ENCODE data around the gene GINS2.

The GINS2 gene

DNA sequence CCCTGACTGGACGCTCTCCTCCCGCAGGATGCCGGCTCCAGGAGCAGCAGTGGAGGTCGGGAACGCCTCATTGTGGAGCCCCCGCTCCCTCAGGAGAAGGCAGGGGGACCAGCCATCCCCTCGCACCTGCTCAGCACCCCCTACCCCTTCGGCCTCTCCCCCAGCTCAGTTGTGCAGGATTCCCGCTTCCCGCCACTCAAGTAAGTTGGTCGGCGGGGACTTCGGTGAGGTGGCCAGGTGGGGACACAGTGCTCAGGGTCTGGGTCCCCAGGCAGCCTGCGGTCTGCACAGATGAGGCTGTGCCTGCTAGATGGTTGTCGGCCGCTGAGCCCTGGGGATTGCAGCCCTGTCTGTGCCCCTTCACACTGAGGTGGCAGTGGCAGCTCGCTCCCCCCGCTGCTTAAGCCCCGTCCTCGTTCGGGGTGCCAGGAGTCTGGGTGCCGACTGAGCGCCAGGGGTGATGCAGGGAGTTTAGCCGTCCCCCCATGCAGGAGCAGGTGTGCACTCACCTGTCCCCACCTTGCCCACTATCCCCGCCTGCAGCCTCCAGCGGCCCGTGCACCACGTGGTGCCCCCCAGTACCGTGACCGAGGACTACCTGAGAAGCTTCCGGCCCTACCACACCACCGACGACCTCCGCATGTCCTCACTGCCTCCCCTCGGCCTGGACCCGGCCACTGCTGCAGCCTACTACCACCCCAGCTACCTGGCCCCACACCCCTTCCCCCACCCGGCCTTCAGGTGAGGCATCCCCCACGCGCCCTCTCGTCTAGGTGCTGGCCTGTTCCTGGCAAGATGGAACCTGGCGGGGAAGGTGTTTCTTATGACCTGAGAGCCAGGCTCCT is 34.3 kb downstream of the GINS2 start:
- DNase-seq (ENCODE audit: low read depth, low spot score), result no peak

DNA sequence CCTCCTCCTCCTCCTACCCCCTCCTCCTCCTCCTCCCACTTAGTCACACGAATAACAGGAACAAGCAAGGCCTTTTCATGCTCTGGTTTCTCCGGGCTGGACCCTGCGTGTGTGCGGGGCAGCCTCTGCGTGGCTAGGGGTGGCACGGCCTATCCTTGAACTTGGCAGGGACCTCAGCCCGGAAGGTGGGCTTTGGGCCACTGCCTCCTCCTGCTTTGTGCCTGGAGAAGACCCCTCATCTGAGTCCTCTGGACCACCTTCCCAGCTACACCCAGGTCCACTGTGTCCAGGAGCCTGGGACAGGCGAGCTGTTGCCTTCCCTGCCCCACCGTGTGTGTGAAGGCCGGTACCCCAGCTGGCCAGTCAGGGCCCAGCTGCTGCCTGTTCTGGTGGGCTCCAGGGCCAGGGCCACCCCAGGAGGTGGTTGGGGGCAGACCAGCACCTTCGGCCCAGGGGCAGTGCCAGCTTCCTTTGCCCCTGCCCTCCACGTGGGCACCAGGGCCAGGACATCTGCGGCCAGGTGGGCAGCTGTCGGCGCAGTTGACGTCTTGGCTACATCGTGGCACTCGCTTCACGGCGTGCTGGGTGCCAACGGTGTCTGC is 35.4 kb downstream of the GINS2 start:
- no peak for DNase-seq (ENCODE audit: low read depth, low spot score)

DNA sequence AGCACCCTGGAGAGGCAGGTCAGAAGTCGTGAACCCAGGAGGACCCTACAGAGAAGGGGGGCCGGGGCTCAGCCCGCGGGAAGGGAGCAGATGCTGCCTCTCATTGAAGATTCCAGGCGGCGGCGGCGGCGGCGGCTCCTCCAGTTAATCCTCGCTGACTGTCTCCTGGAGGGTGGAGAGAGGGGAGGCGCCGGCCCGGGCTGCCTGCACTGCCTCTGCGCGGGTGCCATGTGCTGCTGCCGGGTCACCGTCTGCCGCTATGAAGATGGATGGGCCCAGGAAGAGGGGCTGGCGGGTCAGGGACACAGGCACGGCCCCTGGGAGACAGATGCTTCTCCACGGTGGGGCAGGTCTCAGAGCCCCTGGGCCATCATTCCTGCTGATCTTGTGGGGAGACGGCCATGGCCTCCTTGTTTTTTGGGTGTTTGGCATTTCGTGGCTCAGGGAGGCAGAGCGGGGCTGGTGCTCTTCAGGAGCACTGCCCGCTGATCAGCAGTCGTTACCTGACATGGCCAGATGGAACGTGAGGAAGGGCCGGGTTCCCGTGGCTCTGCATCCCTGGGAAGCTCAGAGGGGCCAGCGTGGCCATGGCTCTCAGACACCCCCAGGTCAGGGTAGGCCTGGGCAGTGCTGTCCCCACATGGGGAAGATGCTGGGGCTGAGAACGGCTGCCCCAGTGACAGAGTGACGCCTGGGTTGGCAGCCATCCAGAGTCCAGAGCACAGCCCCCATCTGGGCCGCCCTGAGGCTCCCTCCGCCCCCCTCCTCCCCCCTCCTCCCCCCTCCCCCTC is 36.1 kb downstream of the GINS2 start:
- no peak for DNase-seq (ENCODE audit: low read depth, low spot score)

DNA sequence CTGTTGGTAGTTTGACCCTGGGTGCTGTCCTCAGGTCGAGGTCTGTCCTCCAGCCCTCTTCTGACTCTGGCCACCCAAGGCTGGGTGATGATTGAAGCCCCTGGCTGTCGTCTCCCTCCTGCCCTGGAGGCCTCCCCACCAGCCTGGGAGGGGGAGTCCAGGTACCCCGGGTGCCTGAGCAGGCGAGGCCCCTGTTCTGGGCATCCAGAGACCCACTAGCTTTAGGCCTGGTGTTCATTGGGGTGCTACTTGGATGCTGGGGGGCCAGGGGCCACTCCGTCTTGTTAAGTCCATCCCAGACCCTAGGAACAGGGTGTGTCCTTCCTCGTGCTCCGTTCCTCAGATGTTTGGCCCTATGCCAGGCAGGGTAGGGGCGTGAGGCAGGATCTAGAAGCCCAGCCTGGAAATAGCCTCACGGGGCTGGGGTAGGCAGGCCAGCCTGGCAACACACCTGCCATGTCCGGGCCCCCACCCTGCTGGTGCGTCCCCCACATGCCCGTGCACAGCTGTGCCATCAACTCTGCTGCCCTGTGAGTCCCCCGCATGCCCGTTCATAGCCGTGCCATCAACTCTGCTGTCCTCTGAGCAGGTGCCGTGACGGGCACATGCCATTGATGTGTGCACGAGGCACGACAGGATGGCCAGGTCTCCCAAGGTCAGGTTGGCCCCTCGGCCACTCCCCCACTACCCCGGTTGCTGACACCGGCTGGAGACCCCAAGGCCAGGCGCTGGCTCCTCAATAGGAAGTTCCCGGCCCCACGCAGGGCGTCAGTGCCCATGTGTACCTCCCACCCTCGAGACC is 36.9 kb downstream of the GINS2 start:
- no peak for DNase-seq (ENCODE audit: low read depth, low spot score)

DNA sequence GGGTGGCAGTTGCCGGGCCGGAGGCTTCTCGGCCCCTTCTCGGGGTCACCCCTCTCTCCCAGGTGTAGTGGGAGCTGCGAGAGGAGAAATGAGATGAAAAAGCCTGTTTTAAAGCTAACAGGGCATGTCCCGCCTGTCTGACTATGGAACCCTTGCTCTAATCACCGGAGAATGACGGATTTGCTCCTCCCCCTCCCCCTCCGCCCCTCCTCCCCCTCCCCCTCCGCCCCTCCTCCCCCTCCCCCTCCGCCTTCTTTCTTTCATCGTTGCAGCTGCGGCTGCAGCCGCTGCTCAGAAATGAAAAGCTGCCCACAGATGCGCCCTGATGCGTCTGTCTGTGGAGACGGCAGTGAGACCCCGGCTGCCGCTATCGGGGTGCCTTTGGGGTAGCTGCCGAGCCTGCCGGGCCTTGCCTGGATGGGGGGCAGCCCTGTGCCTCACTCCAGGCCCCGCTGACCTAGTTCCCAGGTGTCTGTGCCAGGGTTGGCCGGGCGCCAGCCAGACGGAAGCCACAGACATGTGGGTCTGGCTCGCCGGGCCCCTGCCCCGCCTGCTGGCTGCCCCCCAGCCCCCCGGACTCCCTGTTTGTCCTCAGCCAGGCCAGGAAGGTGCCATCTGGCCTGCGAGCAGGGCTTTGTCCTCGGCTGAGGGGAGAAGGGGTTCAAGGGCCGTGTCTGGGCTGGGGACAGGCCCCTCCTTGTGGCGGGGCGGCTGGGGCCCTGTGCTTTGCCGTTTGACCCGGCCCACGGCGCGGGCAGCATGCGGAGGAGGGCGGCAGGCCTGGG is 37.7 kb downstream of the GINS2 start:
- no peak for DNase-seq (ENCODE audit: low read depth, low spot score)

DNA sequence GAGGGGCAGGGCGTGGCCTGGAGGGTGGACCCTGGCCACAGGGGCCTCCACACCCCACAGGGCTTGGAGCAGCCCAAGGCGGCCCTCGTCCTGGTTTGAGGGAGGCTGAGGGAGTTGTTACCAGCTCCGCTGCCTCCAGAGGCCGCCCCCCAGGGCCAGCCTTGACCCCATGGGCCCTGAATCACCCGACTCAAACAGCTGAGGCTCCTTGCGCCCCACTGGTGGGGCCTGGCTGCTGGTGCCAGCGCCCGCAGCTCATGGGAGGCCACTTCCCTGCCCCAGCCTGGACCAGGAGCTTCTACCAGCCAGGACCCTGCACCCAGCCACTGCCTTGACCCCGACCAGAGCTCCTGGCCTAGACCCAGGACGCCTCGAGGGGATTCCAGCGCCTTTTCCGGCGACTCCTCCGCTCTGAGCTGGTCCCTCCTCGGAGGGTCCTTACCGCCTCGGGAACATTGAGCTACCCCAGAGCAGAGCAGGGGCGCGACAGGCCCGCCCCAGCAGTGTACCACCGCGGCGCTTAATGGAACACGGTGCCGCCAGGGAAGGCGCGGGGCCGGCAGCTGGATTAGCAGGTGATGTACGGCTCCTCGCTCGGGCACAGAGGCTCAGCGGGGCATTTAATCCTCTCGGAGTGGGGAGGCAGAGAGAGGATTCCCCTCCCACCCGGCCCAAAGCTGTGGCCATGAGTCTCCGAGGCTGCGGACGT is 38.5 kb downstream of the GINS2 start:
- no peak for DNase-seq (ENCODE audit: low read depth, low spot score)

DNA sequence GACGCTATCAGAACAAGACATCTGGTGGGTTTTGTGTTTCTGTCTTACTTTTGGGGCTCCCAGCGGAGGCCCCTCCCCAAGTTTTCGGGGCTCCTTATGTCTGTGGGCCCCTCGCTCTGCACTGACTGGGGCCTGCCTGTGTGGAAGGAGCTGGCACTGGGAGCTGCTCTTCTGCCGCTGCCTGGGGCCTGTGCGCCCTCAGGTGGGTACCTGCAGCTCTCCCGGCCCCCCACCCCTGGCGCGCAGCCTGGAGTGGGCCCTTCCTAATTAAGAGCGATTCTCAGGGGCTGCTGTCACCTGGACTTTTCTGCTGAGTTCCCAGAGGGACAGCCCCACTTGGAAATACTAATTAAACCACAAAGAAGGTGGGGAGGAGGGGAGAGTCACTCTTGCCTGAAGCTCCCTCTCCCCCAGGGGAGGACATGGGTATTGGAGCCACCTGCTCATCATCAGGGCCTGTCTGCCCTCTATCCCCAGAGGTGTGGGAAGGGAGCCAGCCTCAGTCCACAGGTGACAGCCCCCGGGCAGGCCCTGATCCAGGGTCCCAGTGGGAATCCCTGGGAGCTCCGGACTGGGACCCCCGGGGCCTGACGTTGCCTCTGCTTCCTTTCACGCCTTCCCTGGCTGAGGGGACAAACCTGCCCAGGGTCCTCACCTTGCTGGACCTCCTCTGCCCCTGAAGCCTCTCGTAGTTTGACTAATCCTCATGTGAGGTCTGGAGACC is 39.2 kb downstream of the GINS2 start:
- no peak for DNase-seq (ENCODE audit: low read depth, low spot score)

DNA sequence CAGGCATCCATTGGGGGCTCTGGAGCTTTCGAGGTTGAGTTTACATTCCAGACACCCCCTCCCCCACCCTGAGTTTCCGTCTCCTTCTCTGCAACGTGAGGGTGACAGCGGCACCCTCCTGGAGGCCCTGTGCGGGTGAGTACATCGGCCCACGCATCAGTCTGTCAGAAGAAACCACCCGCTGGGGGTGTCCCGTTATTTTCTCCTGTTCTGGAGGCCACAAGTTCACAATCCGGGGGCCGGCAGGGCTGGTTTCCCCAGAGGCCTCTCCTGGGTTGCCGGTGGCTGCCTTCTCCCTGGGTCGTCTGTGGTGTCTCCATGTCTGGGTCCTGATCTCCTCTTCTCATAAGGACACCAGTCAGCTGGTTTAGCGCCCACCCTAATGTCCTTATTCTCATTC is 39.9 kb downstream of the GINS2 start:
- no peak for DNase-seq (ENCODE audit: low read depth, low spot score)

DNA sequence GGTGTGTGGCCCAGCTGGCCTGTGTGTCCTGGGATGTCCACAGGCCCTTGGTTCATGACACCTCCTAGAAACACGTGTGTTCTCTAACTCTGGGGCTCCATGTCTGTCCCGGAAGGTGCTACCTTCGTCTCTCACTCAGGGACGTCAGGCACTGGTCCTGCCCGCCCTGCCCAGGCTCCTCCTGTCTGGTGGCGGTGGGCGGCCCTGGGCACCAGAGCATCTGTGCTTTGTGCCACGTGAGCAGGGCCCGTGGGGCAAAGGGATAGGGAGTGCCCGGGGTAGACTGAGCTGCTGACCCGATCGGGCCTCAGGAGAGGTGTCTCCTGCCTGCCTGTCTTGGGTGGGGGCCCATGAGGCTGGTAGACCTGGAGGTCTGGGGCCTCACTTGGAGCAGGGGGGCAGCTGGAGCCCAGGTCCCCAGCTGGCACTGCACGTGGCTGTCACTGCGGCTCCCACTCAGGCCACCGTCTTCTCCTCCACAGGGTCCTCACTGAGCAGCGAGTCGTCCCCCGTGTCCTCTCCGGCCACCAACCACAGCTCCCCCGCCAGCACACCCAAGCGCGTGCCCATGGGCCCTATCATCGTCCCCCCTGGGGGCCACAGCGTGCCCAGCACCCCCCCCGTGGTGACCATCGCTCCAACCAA is 40.6 kb downstream of the GINS2 start:
- DNase-seq (ENCODE audit: low read depth, low spot score), result no peak

DNA sequence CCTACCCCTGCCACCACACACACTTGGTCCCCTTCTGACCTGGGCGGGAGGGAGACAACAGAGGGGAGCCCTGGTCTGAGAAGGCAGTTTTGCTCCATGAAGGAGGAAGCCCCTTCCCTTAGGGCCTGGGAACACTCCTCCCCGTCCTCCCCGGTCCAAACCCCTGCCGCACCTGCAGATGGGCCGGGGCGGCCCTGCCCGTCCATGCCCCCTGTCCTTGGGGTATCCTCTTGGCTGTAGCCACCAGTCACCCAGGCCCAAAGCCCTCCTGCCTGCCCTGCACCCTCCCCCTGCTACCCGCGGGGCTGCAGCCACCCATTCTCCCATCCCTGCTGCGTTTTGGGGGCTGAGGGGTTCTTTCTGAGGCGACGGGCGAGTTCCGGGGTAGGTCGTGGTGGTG is 41.8 kb downstream of the GINS2 start:
- DNase-seq (ENCODE audit: low read depth, low spot score), result no peak

DNA sequence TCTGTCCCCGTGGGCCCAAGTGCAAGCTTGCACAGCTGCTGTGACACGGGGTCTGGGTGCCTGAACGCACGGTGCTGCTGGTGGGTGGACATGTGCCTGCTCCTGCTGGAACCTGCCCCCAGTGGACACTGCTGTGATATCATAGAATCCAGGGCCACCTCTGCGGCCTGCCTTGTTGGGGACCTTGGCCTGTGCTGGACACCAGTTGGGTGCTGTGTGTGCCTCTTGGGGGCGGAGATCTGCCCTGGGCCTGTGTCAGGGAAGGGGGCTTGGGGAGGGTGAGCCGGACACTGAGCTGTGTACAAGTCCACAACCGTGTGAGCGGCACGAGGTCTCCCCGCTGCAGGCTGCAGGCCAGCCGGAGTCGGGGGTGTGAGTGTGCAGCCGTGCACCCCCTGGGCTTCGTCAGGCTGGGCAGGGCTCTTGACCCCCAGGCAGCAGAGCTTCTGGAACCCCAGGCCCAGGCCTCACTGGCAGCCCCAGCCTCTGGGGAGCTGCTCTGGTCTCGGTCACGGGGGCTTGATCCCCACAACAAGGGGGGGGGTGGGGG is 42.3 kb downstream of the GINS2 start:
- DNase-seq (ENCODE audit: low read depth, low spot score), result no peak

DNA sequence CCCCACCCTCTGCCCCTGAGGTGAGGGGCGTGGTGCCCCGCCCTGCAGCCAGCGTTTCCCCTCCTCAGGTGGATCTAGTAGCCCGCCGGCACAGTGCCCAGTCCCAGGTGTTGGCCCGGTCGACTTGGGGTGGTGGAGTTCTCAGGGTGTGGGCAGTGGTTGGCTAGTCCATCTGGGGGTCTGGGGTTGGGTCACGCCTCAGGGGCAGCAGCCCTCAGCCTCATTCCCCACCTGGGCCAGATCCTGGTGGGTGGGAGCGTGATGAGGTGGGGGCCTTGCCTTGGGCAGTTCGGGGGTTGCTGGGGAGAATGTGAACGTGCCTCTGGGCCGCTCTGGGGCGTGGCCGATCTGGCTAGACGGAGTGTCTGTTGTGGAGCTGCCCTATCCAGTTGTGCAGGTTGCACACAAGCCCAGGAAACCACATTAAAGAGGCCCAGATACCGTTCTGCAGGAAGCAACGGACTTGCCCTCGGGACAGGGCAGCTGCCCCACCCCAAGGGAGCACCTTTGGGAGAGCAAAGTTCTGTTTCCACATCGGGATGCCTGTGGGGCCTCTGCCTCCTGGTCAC is 43.6 kb downstream of the GINS2 start:
- no peak for DNase-seq (ENCODE audit: low read depth, low spot score)

DNA sequence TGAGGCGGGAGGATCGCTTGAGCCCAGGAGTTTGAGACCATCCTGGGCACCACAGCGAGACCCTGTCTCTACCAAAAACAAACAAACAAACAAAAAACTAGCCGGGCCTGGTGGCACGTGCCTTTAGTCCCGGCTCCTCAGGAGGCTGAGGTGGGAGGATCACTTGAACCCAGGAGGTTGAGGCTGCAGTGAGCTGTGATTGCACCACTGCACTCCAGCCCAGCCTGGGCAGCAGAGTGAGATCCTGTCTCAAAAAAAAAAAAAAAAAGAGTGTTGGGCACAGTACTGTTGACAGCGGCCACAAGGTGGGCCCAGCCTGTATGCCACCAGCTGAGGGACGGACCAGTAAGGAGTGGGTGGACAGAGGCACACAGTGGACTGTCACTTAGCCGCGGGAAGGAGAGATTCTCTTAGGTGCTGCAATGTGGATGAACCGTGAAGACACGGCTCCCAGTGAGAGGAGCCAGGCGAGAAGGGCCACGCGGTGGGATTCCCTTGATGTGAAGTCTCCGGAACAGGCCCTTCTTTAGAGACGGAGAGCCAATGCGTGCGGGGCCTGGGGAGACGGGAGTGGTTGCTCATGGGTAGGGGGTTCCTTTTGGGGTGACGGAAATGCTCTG is 44.6 kb downstream of the GINS2 start:
- no peak for DNase-seq (ENCODE audit: low read depth, low spot score)

DNA sequence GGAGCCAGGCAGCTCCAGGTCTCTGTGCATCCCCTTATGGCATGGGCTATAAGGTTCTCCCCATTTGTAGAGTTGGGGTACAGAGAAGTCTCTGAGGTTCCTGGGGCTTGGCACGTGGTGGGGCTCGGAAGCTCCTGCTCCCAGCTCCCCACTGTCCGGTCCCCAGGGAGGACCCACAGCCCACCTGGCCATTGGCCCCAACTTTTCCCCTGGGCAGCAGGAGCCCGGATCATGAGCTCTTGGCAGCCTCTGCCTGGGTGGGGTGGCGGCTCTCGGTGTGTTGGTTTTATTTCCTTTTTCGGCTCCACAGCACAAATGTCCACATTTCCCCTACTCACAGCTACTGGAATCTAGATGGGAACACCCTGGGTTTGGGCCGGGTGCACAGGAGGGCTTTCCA is 45.1 kb downstream of the GINS2 start:
- DNase-seq (ENCODE audit: low read depth, low spot score), result no peak

DNA sequence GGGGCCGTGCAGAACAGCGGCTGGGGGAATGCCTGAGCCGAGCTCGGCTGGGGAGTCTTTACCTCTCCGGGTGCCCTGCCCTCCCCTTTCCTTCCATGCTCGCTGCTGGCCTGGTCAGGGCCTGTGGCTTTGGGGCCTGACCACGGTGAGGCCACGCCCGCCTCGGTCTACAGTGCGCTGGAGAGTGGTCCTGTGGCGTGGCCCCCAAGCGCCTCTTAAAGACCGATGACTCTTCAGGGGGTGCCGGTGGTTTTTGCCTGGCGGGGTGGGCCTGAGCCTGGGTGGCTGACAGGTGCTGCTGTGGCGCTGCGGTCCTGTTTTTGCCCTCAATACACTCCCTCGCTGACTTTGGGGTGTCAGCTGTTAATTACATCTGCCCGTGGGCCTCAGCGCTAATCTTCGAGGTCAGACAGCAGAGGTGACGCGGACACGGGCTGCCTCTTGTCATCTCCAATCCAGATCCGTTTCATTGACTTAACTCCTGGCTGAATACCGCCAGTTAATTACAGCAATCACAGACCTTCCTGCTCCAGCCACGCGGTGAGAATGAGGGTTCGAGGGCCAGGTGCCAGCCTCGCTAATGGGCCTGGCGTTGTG is 45.9 kb downstream of the GINS2 start:
- DNase-seq (ENCODE audit: low read depth, low spot score), result no peak

DNA sequence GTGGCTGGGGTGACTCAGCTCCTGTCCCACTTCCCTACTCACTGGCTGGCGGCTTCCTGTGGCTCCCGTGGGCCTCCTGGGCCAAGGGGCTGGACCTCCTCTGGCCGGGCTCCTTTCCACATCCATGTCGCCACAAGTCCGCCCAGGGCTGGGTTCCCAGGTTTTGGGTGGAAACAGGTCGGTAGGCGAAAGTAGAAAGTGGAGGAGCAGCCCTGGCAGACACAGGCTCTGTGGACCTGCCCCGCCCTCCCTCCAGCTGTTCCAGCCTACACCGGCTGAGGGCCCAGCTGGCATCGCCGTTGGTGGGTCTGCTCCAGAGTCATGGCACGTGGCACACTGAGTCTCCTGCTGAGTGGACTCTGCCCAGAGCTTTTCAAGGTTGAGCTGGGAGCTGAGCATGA is 47.0 kb downstream of the GINS2 start:
- DNase-seq (ENCODE audit: low read depth, low spot score), result no peak

DNA sequence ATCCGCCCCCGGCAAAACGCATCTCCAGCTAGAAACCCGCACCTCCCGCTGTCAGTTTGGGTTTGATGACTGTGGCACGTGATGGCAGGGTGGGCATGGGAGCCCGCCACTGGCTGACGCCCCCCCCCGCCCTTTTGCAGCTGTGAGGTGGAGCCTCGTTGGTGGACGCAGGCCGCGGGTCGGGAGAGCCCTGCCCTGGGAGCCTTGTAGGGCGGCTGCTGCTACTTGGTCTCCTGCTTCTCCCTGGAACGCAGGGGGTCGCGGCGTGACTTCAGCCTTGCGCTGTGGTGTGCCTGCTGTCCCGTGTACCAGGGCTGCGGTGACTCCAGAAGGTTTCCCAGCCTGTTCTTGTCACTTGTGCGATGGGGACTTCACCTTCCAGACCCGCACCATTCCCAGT is 47.4 kb downstream of the GINS2 start:
- no peak for DNase-seq (ENCODE audit: low read depth, low spot score)

DNA sequence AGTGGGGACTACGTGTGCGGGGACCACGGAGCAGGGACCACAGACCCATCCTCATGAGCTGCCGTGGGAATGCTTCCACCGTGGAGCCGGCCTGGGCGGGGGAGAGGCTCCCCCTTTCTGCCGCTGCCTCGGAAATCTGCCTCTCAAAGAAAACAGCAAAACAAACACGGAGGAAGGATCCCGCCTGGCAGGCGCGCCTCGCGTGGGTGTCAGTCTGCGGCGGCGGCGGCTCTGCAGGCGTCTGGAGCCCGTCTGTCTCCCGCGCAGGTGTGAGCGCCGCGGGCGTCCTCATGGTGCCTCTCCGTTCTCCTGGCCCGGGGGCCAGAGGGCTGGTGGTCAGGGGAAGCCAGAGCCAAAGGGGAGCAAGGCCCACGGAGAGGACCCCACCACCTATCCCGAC is 48.2 kb downstream of the GINS2 start:
- no peak for DNase-seq (ENCODE audit: low read depth, low spot score)

Measured in smooth muscle cell of the brain vasculature (primary cell).